Measurements from ENCODE around the gene PRKCA. TPM values are rescaled to one million over a fixed set of nuclear protein-coding genes. Genes with fewer than 3 reads are reported as not detected.

The PRKCA gene
- total and polyA plus RNA-seq, 12 donors: 1.6 to 27.6 (median 10.5) TPM

DNA sequence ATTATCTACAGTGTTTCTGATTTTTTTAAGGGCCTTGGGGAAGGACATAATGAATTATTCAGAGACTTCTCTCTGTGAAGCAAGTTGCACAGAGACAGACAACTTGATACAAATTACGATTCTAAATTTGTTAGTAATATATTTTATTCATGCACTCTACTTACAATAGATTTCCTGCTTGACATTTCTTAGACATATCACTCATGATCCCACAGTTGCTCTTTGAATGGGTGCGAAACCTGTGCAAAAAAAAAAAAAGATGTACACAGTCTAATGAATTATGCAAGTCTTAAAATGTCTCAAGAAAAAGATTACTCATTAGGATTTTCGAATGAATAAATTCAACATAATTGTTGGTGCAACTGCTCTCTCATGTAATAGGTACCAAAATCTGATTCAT lies 254.8 kb downstream of the PRKCA start:
- Histone ChIP-seq H3K36me3 (no peaks in the 10 kb centered on the region), H3K9me3 (peaks cover 0 to 10% (median 0%) of the 10 kb centered on the region in 11 donors), H3K27ac (no peak overlapping the region), H3K4me1 (peaks cover 0 to 4% (median 0%) of the 10 kb centered on the region in 9 donors), H3K4me3 (no peak overlapping the region), H3K27me3 (no peaks in the 10 kb centered on the region)
- intact Hi-C loops (cut with DNase I): no loop called here
- TF ChIP-seq, protein P1, sequence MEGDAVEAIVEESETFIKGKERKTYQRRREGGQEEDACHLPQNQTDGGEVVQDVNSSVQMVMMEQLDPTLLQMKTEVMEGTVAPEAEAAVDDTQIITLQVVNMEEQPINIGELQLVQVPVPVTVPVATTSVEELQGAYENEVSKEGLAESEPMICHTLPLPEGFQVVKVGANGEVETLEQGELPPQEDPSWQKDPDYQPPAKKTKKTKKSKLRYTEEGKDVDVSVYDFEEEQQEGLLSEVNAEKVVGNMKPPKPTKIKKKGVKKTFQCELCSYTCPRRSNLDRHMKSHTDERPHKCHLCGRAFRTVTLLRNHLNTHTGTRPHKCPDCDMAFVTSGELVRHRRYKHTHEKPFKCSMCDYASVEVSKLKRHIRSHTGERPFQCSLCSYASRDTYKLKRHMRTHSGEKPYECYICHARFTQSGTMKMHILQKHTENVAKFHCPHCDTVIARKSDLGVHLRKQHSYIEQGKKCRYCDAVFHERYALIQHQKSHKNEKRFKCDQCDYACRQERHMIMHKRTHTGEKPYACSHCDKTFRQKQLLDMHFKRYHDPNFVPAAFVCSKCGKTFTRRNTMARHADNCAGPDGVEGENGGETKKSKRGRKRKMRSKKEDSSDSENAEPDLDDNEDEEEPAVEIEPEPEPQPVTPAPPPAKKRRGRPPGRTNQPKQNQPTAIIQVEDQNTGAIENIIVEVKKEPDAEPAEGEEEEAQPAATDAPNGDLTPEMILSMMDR (IDR thresholded peaks at IDR 0.05): no peak
- ATAC-seq (no peak), DNase-seq (no peak)
- WGBS, 2 donors: 92 to 93% methylated on average over 3 of the region's 3 CpGs

DNA sequence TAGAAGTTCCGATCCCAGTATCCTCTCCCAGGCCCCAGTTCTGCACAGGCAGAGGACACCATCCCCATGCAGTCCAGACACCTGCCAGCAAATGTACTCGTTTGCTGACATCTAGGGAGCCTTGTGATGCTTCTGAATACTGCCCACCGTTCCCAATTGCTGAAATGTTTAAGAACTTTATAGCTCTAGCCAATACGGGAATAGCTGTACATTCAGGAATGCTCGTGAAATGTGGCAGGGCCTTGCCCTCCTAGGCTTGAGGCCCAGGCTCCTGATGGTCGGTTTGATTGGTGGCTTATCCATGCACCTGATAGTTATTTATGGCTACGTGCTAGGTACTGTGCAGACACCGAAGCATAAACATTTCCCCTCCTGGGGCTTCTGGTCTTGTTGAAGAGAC lies 255.5 kb downstream of the PRKCA start:
- no peak overlapping the region for H3K4me3 ChIP-seq
- H3K27me3 ChIP-seq: no peaks in the 10 kb centered on the region
- H3K27ac ChIP-seq: no peak overlapping the region
- ATAC-seq: no peak
- no peaks in the 10 kb centered on the region for H3K36me3 ChIP-seq
- WGBS, 2 donors: 85 to 91% methylated on average over 8 of the region's 8 CpGs
- DNase-seq: no peak
- peaks cover 0 to 4% (median 0%) of the 10 kb centered on the region in 9 donors for H3K4me1 ChIP-seq
- TF ChIP-seq, protein P1 (IDR thresholded peaks at IDR 0.05): no peak
- intact Hi-C loops (cut with DNase I): no loop called here
- peaks cover 0 to 8% (median 0%) of the 10 kb centered on the region in 11 donors for H3K9me3 ChIP-seq

DNA sequence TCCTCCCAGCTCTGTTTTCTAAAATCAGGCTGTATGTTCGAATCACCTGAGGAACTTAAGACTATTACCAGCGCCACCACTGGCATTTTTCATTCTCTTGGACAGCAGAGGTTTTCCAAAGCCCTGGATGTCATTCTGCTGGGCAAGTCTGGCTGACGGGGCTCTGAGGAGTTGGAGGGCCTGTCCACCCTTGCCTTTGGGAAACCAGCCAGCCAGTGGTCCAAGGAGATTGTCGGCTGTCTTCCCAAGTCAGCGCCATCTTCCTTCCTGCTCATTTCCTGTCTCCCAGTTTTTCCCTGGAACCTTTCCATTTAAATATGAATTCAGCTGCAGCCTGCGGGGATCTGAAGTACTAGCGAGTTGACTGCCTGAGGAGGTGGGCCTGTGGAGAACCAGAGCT lies 258.3 kb downstream of the PRKCA start:
- intact Hi-C loops (cut with DNase I): loop anchor here in 6 of 10 donors (10.0 kb wide), 4 partner anchors 256 to 356 kb away; partner anchors contain the start of gene PRKCA (in 1 of the 6)
- 79 to 85% methylated on average over 7 of the region's 7 CpGs for WGBS, 2 donors
- Histone ChIP-seq H3K36me3 (no peaks in the 10 kb centered on the region), H3K4me3 (no peak overlapping the region), H3K27me3 (no peaks in the 10 kb centered on the region), H3K27ac (no peak overlapping the region), H3K4me1 (peaks cover 0 to 4% (median 0%) of the 10 kb centered on the region in 9 donors), H3K9me3 (peaks cover 0 to 8% (median 0%) of the 10 kb centered on the region in 11 donors)
- DNase-seq: no peak
- TF ChIP-seq, protein P1 (IDR thresholded peaks at IDR 0.05): no peak
- no peak for ATAC-seq

DNA sequence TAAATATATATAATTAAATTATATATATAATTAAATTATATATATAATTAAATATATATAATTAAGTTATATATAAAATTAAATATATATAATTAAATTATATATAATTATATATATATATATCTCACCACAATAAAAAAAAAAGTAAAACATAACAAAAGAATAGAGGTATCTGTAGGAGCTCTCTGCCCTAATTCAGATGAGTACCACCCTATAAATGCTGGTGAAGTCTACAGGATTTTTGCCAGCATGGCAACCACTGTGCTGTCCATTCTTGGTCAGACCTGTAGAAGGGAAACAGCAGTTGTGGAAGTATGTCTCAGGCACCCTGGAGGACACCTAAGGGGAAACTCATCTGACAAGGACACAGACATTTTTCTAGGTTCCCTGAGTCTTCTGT lies 259.7 kb downstream of the PRKCA start:
- Histone ChIP-seq H3K27me3 (no peaks in the 10 kb centered on the region), H3K36me3 (no peaks in the 10 kb centered on the region), H3K4me3 (no peak overlapping the region), H3K9me3 (peaks cover 0 to 8% (median 0%) of the 10 kb centered on the region in 11 donors), H3K4me1 (peaks cover 0 to 4% (median 0%) of the 10 kb centered on the region in 9 donors), H3K27ac (no peak overlapping the region)
- TF ChIP-seq, protein P1 (IDR thresholded peaks at IDR 0.05): no peak
- ATAC-seq (no peak), DNase-seq (no peak)
- intact Hi-C loops (cut with DNase I): loop anchor here in 6 of 10 donors (10.0 kb wide), 4 partner anchors 257 to 357 kb away; partner anchors contain the start of gene PRKCA (in 1 of the 6)

All from heart right ventricle (tissue), 16 donors.